ENCODE measurements around the gene DHX34. TPM values are rescaled to one million over a fixed set of nuclear protein-coding genes. Genes with fewer than 3 reads are reported as not detected.
A peak's percentile ranks its signal among the peaks of the same experiment; 100 is the strongest.

Gene DHX34
- total and polyA plus RNA-seq, 9 of the 15 experiments (the other 6 are each of a cell fraction or from before 2014, with no cell fraction given) = 0.36 to 42.0 (median 15.0) TPM

DNA sequence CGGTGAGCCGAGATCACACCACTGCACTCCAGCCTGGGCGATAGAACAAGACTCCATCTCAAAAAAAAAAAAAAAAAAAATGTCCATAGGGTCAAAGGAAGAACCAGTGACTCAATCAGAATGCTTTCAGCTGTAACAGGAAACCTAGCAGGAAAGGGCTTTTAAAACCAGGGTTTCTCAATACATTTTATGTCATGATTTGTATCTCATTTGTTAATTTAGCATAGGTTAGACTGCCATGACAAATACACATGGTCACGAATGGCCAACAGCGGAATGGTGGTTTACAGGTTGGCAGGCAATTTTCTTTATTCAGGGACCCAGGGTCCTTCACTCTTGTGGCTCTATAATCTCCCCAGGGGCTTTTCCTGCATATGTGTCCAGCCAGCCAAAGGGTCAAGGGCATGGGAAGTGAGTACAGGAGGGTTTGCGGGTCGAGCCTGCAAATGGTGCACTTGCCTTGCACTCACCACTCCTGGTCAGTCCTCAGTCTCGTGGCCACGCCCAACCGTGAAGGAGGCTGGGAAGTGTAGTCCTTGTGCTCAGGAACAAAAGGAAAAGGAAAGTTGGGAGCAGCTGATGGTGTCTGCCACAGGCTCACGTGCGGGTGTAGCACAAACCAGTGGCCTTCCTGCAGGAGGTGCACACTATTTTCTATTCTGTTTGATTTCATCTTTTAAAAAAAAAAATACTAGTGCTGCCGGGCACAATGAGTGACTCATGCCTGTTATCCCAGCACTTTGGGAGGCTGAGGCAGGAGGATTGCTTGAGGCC is 14.8 kb downstream of the DHX34 start (continued):
- TF ChIP-seq ZFP36 (IDR thresholded peaks at IDR 0.05; ENCODE audit: low read depth, low read length, partially characterized antibody) (no peak), ZNF347 (CRISPR knock-in tag; IDR thresholded peaks at IDR 0.05; ENCODE audit: low read depth) (no peak), LCOR (CRISPR knock-in tag; IDR thresholded peaks at IDR 0.05) (no peak), HCFC1 (IDR thresholded peaks at IDR 0.05; ENCODE audit: low read depth, low read length) (peak; percentile 75), GTF2F1 (IDR thresholded peaks at IDR 0.05; ENCODE audit: low read depth, low read length) (no peak), BHLHE40 (IDR thresholded peaks at IDR 0.05; ENCODE audit: low read length) (peak; percentile 43), NFYB (IDR thresholded peaks at IDR 0.05; ENCODE audit: extremely low read depth, insufficient read length) (no peak), WHSC1 (IDR thresholded peaks at IDR 0.05; ENCODE audit: low read length) (peak; percentile 55), ZNF143 (CRISPR knock-in tag; IDR thresholded peaks at IDR 0.05) (peak; percentile 69), RCOR1 (IDR thresholded peaks at IDR 0.05; ENCODE audit: borderline replicate concordance in 1 of 2, low read depth in 2 of 2, low read length in 2 of 2) (no peak), PTRF (tag; IDR thresholded peaks at IDR 0.05) (no peak), NRF1 (conservative IDR thresholded peaks at IDR 0.05 in 1 of 2, IDR thresholded peaks at IDR 0.05 in 1 of 2) (peak in 1 of 2 experiments; percentile 36; a peak in 1 of 4 replicates), ASH1L (IDR thresholded peaks at IDR 0.05; ENCODE audit: borderline replicate concordance, low read depth, partially characterized antibody) (no peak), ZNF436 (CRISPR knock-in tag; IDR thresholded peaks at IDR 0.05) (no peak), ESRRB (CRISPR knock-in tag; IDR thresholded peaks at IDR 0.05; ENCODE audit: borderline replicate concordance) (no peak), NFE2 (IDR thresholded peaks at IDR 0.05; ENCODE audit: low read depth) (no peak), ARHGAP35 (IDR thresholded peaks at IDR 0.05; ENCODE audit: partially characterized antibody) (no peak), EWSR1 (IDR thresholded peaks at IDR 0.05; ENCODE audit: borderline replicate concordance, low read depth, partially characterized antibody) (no peak)
- TF ChIP-seq, protein P1, sequence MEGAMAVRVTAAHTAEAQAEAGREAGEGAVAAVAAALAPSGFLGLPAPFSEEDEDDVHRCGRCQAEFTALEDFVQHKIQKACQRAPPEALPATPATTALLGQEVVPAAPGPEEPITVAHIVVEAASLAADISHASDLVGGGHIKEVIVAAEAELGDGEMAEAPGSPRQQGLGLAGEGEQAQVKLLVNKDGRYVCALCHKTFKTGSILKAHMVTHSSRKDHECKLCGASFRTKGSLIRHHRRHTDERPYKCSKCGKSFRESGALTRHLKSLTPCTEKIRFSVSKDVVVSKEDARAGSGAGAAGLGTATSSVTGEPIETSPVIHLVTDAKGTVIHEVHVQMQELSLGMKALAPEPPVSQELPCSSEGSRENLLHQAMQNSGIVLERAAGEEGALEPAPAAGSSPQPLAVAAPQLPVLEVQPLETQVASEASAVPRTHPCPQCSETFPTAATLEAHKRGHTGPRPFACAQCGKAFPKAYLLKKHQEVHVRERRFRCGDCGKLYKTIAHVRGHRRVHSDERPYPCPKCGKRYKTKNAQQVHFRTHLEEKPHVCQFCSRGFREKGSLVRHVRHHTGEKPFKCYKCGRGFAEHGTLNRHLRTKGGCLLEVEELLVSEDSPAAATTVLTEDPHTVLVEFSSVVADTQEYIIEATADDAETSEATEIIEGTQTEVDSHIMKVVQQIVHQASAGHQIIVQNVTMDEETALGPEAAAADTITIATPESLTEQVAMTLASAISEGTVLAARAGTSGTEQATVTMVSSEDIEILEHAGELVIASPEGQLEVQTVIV (CRISPR knock-in tag; IDR thresholded peaks at IDR 0.05; ENCODE audit: borderline replicate concordance) = no peak
- TF ChIP-seq, protein P2, sequence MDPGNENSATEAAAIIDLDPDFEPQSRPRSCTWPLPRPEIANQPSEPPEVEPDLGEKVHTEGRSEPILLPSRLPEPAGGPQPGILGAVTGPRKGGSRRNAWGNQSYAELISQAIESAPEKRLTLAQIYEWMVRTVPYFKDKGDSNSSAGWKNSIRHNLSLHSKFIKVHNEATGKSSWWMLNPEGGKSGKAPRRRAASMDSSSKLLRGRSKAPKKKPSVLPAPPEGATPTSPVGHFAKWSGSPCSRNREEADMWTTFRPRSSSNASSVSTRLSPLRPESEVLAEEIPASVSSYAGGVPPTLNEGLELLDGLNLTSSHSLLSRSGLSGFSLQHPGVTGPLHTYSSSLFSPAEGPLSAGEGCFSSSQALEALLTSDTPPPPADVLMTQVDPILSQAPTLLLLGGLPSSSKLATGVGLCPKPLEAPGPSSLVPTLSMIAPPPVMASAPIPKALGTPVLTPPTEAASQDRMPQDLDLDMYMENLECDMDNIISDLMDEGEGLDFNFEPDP (CRISPR knock-in tag; IDR thresholded peaks at IDR 0.05) = no peak
- TF ChIP-seq, protein P3, sequence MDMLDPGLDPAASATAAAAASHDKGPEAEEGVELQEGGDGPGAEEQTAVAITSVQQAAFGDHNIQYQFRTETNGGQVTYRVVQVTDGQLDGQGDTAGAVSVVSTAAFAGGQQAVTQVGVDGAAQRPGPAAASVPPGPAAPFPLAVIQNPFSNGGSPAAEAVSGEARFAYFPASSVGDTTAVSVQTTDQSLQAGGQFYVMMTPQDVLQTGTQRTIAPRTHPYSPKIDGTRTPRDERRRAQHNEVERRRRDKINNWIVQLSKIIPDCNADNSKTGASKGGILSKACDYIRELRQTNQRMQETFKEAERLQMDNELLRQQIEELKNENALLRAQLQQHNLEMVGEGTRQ (CRISPR knock-in tag; IDR thresholded peaks at IDR 0.05) = no peak
- TF ChIP-seq, protein P4, sequence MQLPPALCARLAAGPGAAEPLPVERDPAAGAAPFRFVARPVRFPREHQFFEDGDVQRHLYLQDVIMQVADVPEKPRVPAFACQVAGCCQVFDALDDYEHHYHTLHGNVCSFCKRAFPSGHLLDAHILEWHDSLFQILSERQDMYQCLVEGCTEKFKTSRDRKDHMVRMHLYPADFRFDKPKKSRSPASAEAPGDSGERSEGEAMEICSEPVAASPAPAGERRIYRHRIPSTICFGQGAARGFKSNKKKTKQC (CRISPR knock-in tag; IDR thresholded peaks at IDR 0.05) = no peak
